Spleen (tissue), 11 donors: ENCODE data around the gene IL31. TPM values are rescaled to one million over a fixed set of nuclear protein-coding genes. Genes with fewer than 3 reads are reported as not detected.

Experiments used
- DNase-seq: peaks from one replicate; pipeline ENCODE4 v3.0.0-alpha.2; 2020
- H3K27ac ChIP-seq, 8 donors: fragments of 200-600 bp; sonication (generic) in 7 of 8; 1 replicate in 4 of 8; 2 replicates in 4 of 8; pipeline versions ENCODE4 v1.5.0 to v1.8.0; 2016 to 2021; ENCODE audit warnings: inconsistent platforms in 4 of 8, mild to moderate bottlenecking in 4 of 8, moderate library complexity in 1 of 8
- H3K27me3 ChIP-seq, 7 donors: fragments of 200-600 bp; sonication (generic) in 6 of 7; replicated peaks in 1 of 7; 1 replicate in 4 of 7; 2 replicates in 3 of 7; pipeline versions ENCODE4 v1.5.0 to v1.8.0; 2016 to 2021; ENCODE audit warnings: inconsistent platforms in 3 of 7, mild to moderate bottlenecking in 1 of 7
- H3K36me3 ChIP-seq, 6 donors: fragments of 200-600 bp; sonication (generic) in 5 of 6; 1 replicate in 4 of 6; 2 replicates in 2 of 6; pipeline versions ENCODE4 v1.5.0 to v1.8.0; 2016 to 2021; ENCODE audit warnings: inconsistent platforms in 2 of 6
- H3K4me1 ChIP-seq, 6 donors: fragments of 200-600 bp; sonication (generic) in 5 of 6; 1 replicate in 3 of 6; 2 replicates in 3 of 6; pipeline versions ENCODE4 v1.5.0 to v1.8.0; 2016 to 2021; ENCODE audit warnings: inconsistent platforms in 3 of 6
- H3K4me3 ChIP-seq, 8 donors: fragments of 200-600 bp; sonication (generic) in 7 of 8; 1 replicate in 4 of 8; 2 replicates in 4 of 8; pipeline versions ENCODE4 v1.5.0 to v1.8.0; 2016 to 2021; ENCODE audit warnings: inconsistent platforms in 4 of 8, mild to moderate bottlenecking in 4 of 8, moderate library complexity in 2 of 8
- H3K9me3 ChIP-seq, 8 donors: fragments of 200-600 bp; sonication (generic) in 7 of 8; 1 replicate in 4 of 8; 2 replicates in 4 of 8; pipeline versions ENCODE4 v1.5.0 to v1.8.0; 2016 to 2021; ENCODE audit warnings: inconsistent platforms in 4 of 8
- CTCF ChIP-seq, 11 experiments: fragments of 200-600 bp in 7 of 11; fragments of 450-650 bp in 4 of 11; sonication (generic) in 4 of 11; IDR thresholded peaks in 8 of 11; conservative IDR thresholded peaks in 3 of 11; 1 replicate in 7 of 11; 2 replicates in 4 of 11; pipeline versions ENCODE4 v1.4.0 to v1.8.0; 2016 to 2021; ENCODE audit warnings: antibody characterized with exemption in 11 of 11, inconsistent platforms in 4 of 11, mild to moderate bottlenecking in 1 of 11
- POLR2A ChIP-seq, 3 donors: fragments of 450-650 bp; IDR thresholded peaks; one replicate each; pipeline ENCODE4 v1.5.1; 2017; ENCODE audit warnings: antibody characterized with exemption in 3 of 3, mild to moderate bottlenecking in 1 of 3
- POLR2AphosphoS5 ChIP-seq, 3 donors: sonication (generic); formaldehyde crosslinking; IDR thresholded peaks; one replicate each; pipeline ENCODE4 v1.5.1; 2017; ENCODE audit warnings: antibody characterized with exemption in 3 of 3
- WGBS, 5 donors: extraction: QIAGEN DNeasy Blood & Tissue Kit in 3 of 5; methylation state at CpG; one replicate each; pipeline versions ENCODE4 v1.1.5 to v1.1.7; 2013 to 2018; 5-methylcytosine and 5-hydroxymethylcytosine counted together
- intact Hi-C: fragments of 100-400 bp; cut with DNase I; formaldehyde crosslinking; loops from one replicate; pipeline ENCODE4 v1.15.0; 2023; ENCODE audit warnings: low total_unique reads
- polyA plus RNA-seq, 3 donors: library from polyadenylated mRNA; stranded (reverse); fragments of 200-250 nt; gene quantifications; one replicate each; pipeline ENCODE4 v1.2.1, GENCODE V29; 2013
- total RNA-seq, 7 donors: library from RNA; depleted of rRNA in 3 of 7; stranded (reverse); fragments of >200 nt in 3 of 7; fragmentation: NEBNext Ultra II Directional in 4 of 7; extraction: Animal tissue kit (Norgen Biotek cat#: 25700) in 4 of 7; gene quantifications; one replicate each; pipeline versions ENCODE4 v1.1.0 to v1.2.1, GENCODE V29; 2016 to 2021
- donor health status: healthy with polysubstance abuse.
- donor health status: DM: no; HTN: no; CAD: no; lungs with moderate emphysema.
- donor health status: DM: no; HTN: no; CAD: no.
- donor health status: Bipolar disorder and iron deficiency.
- donor health status: healthy.
- donor health status: DM: no; HTN: no; CAD: no.
- donor health status: DM: yes; HTN: yes; CAD: no.

The IL31 gene
- total and polyA plus RNA-seq, 10 donors, result not detected

GRCh38 chr12:122158700-122159285 lies 15.2 kb downstream of the IL31 start:
- intact Hi-C loops, result no loop called here
- no peak for DNase-seq
- no peak overlapping the region for H3K4me3 ChIP-seq
- H3K27ac ChIP-seq, result no peak overlapping the region
- H3K36me3 ChIP-seq, result no peaks in the 10 kb centered on the region
- no peaks in the 10 kb centered on the region for H3K9me3 ChIP-seq
- peaks cover 0 to 12% (median 0%) of the 10 kb centered on the region in 6 donors for H3K4me1 ChIP-seq
- WGBS, 5 donors, result 86 to 93% (median 91%) methylated on average over 7 of the region's 7 CpGs
- no peaks in the 10 kb centered on the region for H3K27me3 ChIP-seq
- TF ChIP-seq POLR2A (IDR thresholded peaks at IDR 0.05) (no peak), POLR2AphosphoS5 (IDR thresholded peaks at IDR 0.05) (no peak), CTCF (IDR thresholded peaks at IDR 0.05 in 8 of 11, conservative IDR thresholded peaks at IDR 0.05 in 3 of 11) (no peak)

DNA sequence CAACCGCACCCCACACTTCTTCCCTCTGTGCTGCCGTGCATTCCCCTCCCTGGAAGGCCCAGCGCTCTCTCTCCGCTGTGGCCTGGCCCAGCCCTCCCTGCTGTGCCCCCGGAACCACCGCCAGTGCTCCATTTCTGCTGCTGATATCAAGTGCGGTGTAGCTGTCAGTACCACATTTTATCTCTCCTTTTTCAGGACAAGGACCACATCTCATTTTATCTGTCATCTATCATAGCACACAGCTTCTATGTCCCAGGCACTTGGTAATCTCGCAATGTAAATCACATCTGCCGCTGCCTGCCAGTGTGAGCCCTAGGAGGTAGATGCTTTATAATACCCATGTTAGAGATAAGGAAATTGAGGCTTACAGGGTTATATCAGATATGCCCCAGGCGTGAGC lies 18.3 kb downstream of the IL31 start:
- H3K27ac ChIP-seq, result no peak overlapping the region
- no peaks in the 10 kb centered on the region for H3K36me3 ChIP-seq
- no peak for TF ChIP-seq POLR2A (IDR thresholded peaks at IDR 0.05)
- TF ChIP-seq POLR2AphosphoS5 (IDR thresholded peaks at IDR 0.05), result no peak
- no peak for TF ChIP-seq CTCF (IDR thresholded peaks at IDR 0.05 in 8 of 11, conservative IDR thresholded peaks at IDR 0.05 in 3 of 11)
- H3K9me3 ChIP-seq, result no peaks in the 10 kb centered on the region
- 76 to 90% (median 88%) methylated on average over 10 of the region's 10 CpGs for WGBS, 5 donors
- H3K4me3 ChIP-seq, result no peak overlapping the region
- no peak for DNase-seq
- intact Hi-C loops, result no loop called here
- H3K27me3 ChIP-seq, result no peaks in the 10 kb centered on the region
- H3K4me1 ChIP-seq, result no peaks in the 10 kb centered on the region

DNA sequence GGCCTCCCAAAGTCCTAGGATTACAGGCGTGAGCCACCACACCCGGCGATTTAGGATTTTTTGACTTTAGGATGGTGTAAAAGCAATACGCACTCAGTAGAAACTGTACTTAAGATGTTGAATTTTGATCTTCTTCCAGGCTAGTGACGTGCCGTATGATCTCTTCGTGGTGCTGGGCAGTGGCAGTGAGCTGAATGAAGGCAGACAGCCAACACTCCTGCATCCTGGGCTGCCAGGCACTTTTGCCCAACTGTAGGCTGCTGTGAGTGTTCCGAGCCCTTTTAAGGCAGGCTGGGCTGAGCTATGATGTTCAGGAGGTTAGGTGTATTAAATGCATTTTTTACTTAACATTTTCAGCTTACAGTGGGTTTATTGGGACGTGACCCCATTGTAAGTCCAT lies 21.3 kb downstream of the IL31 start:
- DNase-seq, result no peak
- Histone ChIP-seq H3K4me3 (no peak overlapping the region), H3K27ac (no peak overlapping the region), H3K27me3 (no peaks in the 10 kb centered on the region), H3K36me3 (no peaks in the 10 kb centered on the region), H3K4me1 (no peaks in the 10 kb centered on the region), H3K9me3 (no peaks in the 10 kb centered on the region)
- intact Hi-C loops, result no loop called here
- TF ChIP-seq POLR2AphosphoS5 (IDR thresholded peaks at IDR 0.05) (no peak), CTCF (IDR thresholded peaks at IDR 0.05 in 8 of 11, conservative IDR thresholded peaks at IDR 0.05 in 3 of 11) (no peak), POLR2A (IDR thresholded peaks at IDR 0.05) (no peak)
- WGBS, 5 donors, result 87 to 97% (median 95%) methylated on average over 9 of the region's 9 CpGs

GRCh38 chr12:122150127-122150681 lies 23.8 kb downstream of the IL31 start:
- Histone ChIP-seq H3K9me3 (no peaks in the 10 kb centered on the region), H3K36me3 (peaks cover 0 to 15% (median 0%) of the 10 kb centered on the region in 6 donors), H3K4me1 (no peaks in the 10 kb centered on the region), H3K27ac (no peak overlapping the region), H3K27me3 (no peaks in the 10 kb centered on the region), H3K4me3 (no peak overlapping the region)
- intact Hi-C loops, result no loop called here
- no peak for DNase-seq
- TF ChIP-seq POLR2AphosphoS5 (IDR thresholded peaks at IDR 0.05), result no peak
- no peak for TF ChIP-seq CTCF (IDR thresholded peaks at IDR 0.05 in 8 of 11, conservative IDR thresholded peaks at IDR 0.05 in 3 of 11)
- no peak for TF ChIP-seq POLR2A (IDR thresholded peaks at IDR 0.05)
- WGBS, 5 donors, result 74 to 80% (median 78%) methylated on average over 8 of the region's 8 CpGs
